Smooth muscle cell (in vitro differentiated cells): ENCODE measurements around the gene SOX3. TPM values are rescaled to one million over a fixed set of nuclear protein-coding genes. Genes with fewer than 3 reads are reported as not detected.

Source experiments
- DNase-seq: peaks from one replicate; lab custom pipeline; 2025; ENCODE audit not compliant: unreplicated experiment; lab: John Stamatoyannopoulos, UW
- H2AFZ ChIP-seq: fragments of 200-600 bp; sonication (generic); 2 replicates; pipeline ENCODE4 v1.6.0; 2016; ENCODE audit warnings: antibody characterized with exemption, low read depth, mild to moderate bottlenecking
- H3F3A ChIP-seq: fragments of 200-600 bp; sonication (generic); 2 replicates; pipeline ENCODE4 v1.6.0; 2017; ENCODE audit warnings: antibody characterized with exemption, low read depth
- H3K27ac ChIP-seq: fragments of 200-600 bp; sonication (generic); 2 replicates; pipeline ENCODE4 v1.5.1; 2016; ENCODE audit warnings: low read depth, mild to moderate bottlenecking
- H3K27me3 ChIP-seq: fragments of 200-600 bp; sonication (generic); 2 replicates; pipeline ENCODE4 v1.6.1; 2016; ENCODE audit warnings: low read depth, mild to moderate bottlenecking
- H3K36me3 ChIP-seq: fragments of 200-600 bp; sonication (generic); 2 replicates; pipeline ENCODE4 v1.5.1; 2016; ENCODE audit warnings: low read depth
- H3K4me1 ChIP-seq: fragments of 200-600 bp; sonication (generic); 2 replicates; pipeline ENCODE4 v1.5.1; 2016; ENCODE audit warnings: low read depth
- H3K4me2 ChIP-seq: fragments of 200-600 bp; sonication (generic); 2 replicates; pipeline ENCODE4 v1.6.0; 2016; ENCODE audit warnings: mild to moderate bottlenecking
- H3K4me3 ChIP-seq: fragments of 200-600 bp; sonication (generic); 2 replicates; pipeline ENCODE4 v1.5.1; 2016; ENCODE audit warnings: mild to moderate bottlenecking
- H3K79me2 ChIP-seq: fragments of 200-600 bp; sonication (generic); 2 replicates; pipeline ENCODE4 v1.6.0; 2016; ENCODE audit warnings: low read depth, mild to moderate bottlenecking
- H3K9ac ChIP-seq: fragments of 200-600 bp; sonication (generic); 2 replicates; pipeline ENCODE4 v1.6.0; 2016; ENCODE audit warnings: low read depth
- H3K9me3 ChIP-seq: fragments of 200-600 bp; sonication (generic); replicated peaks from 2 replicates; pipeline ENCODE4 v1.5.1; 2016; ENCODE audit warnings: low read depth
- H4K20me1 ChIP-seq: fragments of 200-600 bp; sonication (generic); 2 replicates; pipeline ENCODE4 v1.6.0; 2016; ENCODE audit warnings: low read depth
- CTCF ChIP-seq: fragments of 200-600 bp; sonication (generic); IDR thresholded peaks from 2 replicates; pipeline ENCODE4 v1.5.1; 2017; ENCODE audit warnings: borderline replicate concordance, mild to moderate bottlenecking, antibody characterized with exemption; ENCODE audit not compliant: insufficient read depth, poor library complexity, severe bottlenecking
- WGBS: methylation state at CpG from one replicate; pipeline ENCODE4 v1.1.7; 2016; ENCODE audit warnings: low lambda C conversion rate; 5-methylcytosine and 5-hydroxymethylcytosine counted together
- polyA plus RNA-seq: library from polyadenylated mRNA; unstranded; fragments of >200 nt; fragmentation: Nextera tagmentation; extraction: Ambion mirVana; gene quantifications from 2 replicates; pipeline ENCODE4 v1.2.1, GENCODE V29; 2016
- total RNA-seq: library from RNA; depleted of rRNA; stranded (reverse); fragments of >200 nt; gene quantifications from 2 replicates; pipeline ENCODE4 v1.2.3, GENCODE V29; 2014

SOX3 gene
- total and polyA plus RNA-seq, 2 experiments from 2014 or later: not detected

DNA sequence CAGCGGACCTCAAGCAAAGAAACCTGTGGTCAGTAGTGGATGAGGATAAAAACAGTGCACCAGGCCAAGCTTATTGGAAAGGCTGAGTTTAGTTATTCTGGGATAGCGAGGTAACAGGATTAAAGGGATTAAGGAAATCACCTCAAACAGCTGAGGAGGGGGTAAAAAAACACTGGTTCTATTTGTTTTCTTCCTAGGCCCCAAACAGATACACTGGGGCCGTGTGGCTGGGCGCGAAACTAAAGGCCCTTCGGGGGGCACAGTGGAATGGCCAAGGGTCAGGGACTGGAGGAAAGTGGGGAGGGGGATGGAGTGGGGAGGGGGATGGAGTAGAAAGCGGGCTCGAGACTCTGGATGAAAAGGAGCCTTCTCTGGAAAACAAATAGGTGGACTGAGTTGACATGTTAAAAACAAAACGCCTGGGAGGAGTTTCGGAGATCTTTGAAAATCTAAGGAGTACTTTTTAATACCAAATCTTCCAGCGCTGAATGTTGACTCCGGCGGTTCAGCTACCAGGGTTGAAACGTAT lies 2.9 kb downstream of the SOX3 start:
- no peaks in the 10 kb centered on the region for H4K20me1 ChIP-seq
- 44% methylated on average over 14 of the region's 14 CpGs for WGBS

GRCh38 chrX:140501321-140501720 lies 3.5 kb downstream of the SOX3 start:
- peaks cover 94% of the 10 kb centered on the region for H3K27me3 ChIP-seq
- H3K4me1 ChIP-seq: no peaks in the 10 kb centered on the region
- no peak overlapping the region for H3K4me3 ChIP-seq
- H4K20me1 ChIP-seq: no peaks in the 10 kb centered on the region
- no peaks in the 10 kb centered on the region for H3F3A ChIP-seq
- no peak overlapping the region for H2AFZ ChIP-seq
- H3K9ac ChIP-seq: no peak overlapping the region
- H3K79me2 ChIP-seq: no peaks in the 10 kb centered on the region
- no peaks in the 10 kb centered on the region for H3K36me3 ChIP-seq
- no peak overlapping the region for H3K27ac ChIP-seq
- no peak for DNase-seq
- no peak overlapping the region for H3K4me2 ChIP-seq
- TF ChIP-seq CTCF: no peak
- H3K9me3 ChIP-seq: no peaks in the 10 kb centered on the region
- 54% methylated on average over 11 of the region's 13 CpGs for WGBS

More for the DNA sequence above, 2.9 kb downstream of the SOX3 start:
- Histone ChIP-seq H3K79me2 (no peaks in the 10 kb centered on the region), H3K4me1 (no peaks in the 10 kb centered on the region), H3K4me3 (no peak overlapping the region), H3K27ac (no peak overlapping the region), H3K4me2 (no peak overlapping the region), H3K27me3 (peaks cover 94% of the 10 kb centered on the region), H3K9me3 (no peaks in the 10 kb centered on the region), H3K9ac (no peak overlapping the region), H3F3A (no peaks in the 10 kb centered on the region), H2AFZ (no peak overlapping the region), H3K36me3 (no peaks in the 10 kb centered on the region)
- TF ChIP-seq CTCF: no peak
- no peak for DNase-seq

DNA sequence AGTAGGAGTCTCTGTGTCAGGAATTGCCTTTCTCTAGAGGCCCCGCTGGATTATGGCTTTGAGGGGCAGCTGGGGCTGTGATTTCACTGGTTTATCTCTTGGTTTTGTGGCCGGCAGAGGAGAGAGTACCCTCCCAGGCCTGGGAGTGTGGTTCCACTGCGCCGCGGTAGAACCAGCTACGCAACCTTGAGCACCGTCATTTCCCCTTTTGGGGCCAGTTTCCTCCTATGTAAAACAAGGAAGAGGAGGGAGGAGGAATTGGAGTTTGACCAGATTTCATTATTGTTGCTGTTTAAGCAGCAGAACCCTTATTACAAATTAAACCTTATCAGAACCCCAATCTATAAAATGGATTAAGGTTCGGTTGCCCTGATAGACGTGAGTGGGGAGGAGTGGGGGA lies 4.4 kb downstream of the SOX3 start:
- WGBS: 48% methylated on average over 9 of the region's 9 CpGs
- no peaks in the 10 kb centered on the region for H3K36me3 ChIP-seq
- H3K27me3 ChIP-seq: peaks cover 94% of the 10 kb centered on the region

More for the DNA sequence above, 4.4 kb downstream of the SOX3 start:
- Histone ChIP-seq H3K4me2 (no peak overlapping the region), H3F3A (no peaks in the 10 kb centered on the region), H2AFZ (no peak overlapping the region), H4K20me1 (no peaks in the 10 kb centered on the region), H3K9me3 (no peaks in the 10 kb centered on the region), H3K4me1 (no peaks in the 10 kb centered on the region), H3K79me2 (no peaks in the 10 kb centered on the region), H3K9ac (no peak overlapping the region), H3K4me3 (no peak overlapping the region), H3K27ac (no peak overlapping the region)
- TF ChIP-seq CTCF: no peak
- DNase-seq: no peak
